GM18499 (cell line): ENCODE results near the gene RCSD1.
"Not testable (repeated sequence)": the region's sequence is repeated elsewhere in the genome, so short reads cannot be mapped to it uniquely, and the experiment has no call there.

Source experiments
- ATAC-seq: cut with Tn5 transposase; IDR thresholded peaks from one replicate; pipeline ENCODE4 v1.9.1; 2021; ENCODE audit warnings: moderate number of reproducible peaks; ENCODE audit not compliant: insufficient read depth, unreplicated experiment

RCSD1 gene

GRCh38 chr1:167629681-167630567 lies at the start of gene RCSD1:
Gene RCSD1 (plus strand): TSS chr1:167630232. CDS start chr1:167630424, 192 bp downstream.
- ATAC-seq: no peak

GRCh38 chr1:167582064-167582463 lies 48.0 kb upstream of the RCSD1 start:
- ATAC-seq: no peak

- ATAC-seq: no peak
These were observed 47.3 kb upstream of the RCSD1 start for GRCh38 chr1:167582722-167583121.

- ATAC-seq: no peak
These were observed 45.5 kb upstream of the RCSD1 start for GRCh38 chr1:167584581-167584980.

GRCh38 chr1:167587342-167587741 lies 42.7 kb upstream of the RCSD1 start:
- no peak for ATAC-seq

GRCh38 chr1:167587872-167588271 lies 42.2 kb upstream of the RCSD1 start:
- ATAC-seq: no peak

- ATAC-seq: no peak
These were observed 41.7 kb upstream of the RCSD1 start for GRCh38 chr1:167588361-167588760.

- no peak for ATAC-seq
These were observed 37.6 kb upstream of the RCSD1 start for GRCh38 chr1:167592475-167592874.

GRCh38 chr1:167593860-167594259 lies 36.2 kb upstream of the RCSD1 start:
- ATAC-seq: no peak

GRCh38 chr1:167594822-167595221 lies 35.2 kb upstream of the RCSD1 start:
- ATAC-seq: no peak

- no peak for ATAC-seq
These were observed 30.0 kb upstream of the RCSD1 start for GRCh38 chr1:167599957-167600581.

- no peak for ATAC-seq
These were observed 28.3 kb upstream of the RCSD1 start for GRCh38 chr1:167601442-167602383.

- ATAC-seq: no peak
These were observed 27.2 kb upstream of the RCSD1 start for GRCh38 chr1:167602840-167603239.

GRCh38 chr1:167605576-167605975 lies 24.5 kb upstream of the RCSD1 start:
- ATAC-seq: no peak

- no peak for ATAC-seq
These were observed 18.0 kb upstream of the RCSD1 start for GRCh38 chr1:167611983-167612382.

- no peak for ATAC-seq
These were observed 17.2 kb upstream of the RCSD1 start for GRCh38 chr1:167612587-167613385.

GRCh38 chr1:167613984-167614383 lies 16.0 kb upstream of the RCSD1 start:
- ATAC-seq: not testable (repeated sequence)

- no peak for ATAC-seq
These were observed 15.2 kb upstream of the RCSD1 start for GRCh38 chr1:167614851-167615250.

- ATAC-seq: no peak
These were observed 13.5 kb upstream of the RCSD1 start for GRCh38 chr1:167616521-167616920.
